GM19023 (cell line): Measurements from ENCODE around the gene C21orf58.

ENCODE experiments used
- ATAC-seq: cut with Tn5 transposase; IDR thresholded peaks from one replicate; pipeline ENCODE4 v1.9.1; 2021; ENCODE audit warnings: mild to moderate bottlenecking, moderate library complexity; ENCODE audit not compliant: unreplicated experiment

C21orf58 gene

GRCh38 chr21:46297338-46298271 lies 26.1 kb downstream of the C21orf58 start:
- no peak for ATAC-seq

DNA sequence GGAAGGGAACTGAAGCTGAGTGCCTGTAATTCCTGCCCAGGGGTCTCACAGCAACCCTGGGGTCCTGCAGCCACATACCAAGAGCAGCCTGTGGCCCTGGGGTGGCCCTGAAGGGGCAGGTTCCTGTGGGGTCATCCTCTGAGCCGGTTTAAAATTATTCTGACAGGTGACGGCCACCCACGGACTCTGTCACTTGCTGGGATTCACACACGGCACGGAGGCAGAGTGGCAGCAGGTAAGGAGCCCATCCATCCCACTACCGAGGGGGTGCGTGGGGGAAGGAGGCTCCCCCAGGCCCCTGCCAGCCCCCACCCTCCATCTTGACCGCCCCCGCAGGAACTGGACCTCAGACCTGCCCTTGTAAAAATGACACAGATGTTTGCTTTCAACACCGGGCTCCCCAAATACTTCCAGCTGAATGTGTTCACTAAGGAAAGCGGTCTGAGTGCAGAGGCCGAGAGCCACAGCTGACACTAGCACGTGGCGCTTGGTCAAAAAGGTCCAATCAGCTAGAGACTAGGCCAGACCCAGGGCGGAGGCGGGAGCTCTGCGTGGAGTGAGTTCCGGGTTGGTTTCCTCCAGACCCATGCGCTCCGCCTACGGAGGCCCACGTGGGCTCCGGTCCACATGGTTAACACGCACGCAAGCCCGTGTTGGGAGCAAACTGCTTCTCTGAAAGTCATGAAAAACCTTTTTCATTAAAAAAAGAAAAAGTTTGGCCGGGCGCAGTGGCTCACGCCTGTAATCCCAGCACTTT lies 27.5 kb downstream of the C21orf58 start:
- no peak for ATAC-seq

DNA sequence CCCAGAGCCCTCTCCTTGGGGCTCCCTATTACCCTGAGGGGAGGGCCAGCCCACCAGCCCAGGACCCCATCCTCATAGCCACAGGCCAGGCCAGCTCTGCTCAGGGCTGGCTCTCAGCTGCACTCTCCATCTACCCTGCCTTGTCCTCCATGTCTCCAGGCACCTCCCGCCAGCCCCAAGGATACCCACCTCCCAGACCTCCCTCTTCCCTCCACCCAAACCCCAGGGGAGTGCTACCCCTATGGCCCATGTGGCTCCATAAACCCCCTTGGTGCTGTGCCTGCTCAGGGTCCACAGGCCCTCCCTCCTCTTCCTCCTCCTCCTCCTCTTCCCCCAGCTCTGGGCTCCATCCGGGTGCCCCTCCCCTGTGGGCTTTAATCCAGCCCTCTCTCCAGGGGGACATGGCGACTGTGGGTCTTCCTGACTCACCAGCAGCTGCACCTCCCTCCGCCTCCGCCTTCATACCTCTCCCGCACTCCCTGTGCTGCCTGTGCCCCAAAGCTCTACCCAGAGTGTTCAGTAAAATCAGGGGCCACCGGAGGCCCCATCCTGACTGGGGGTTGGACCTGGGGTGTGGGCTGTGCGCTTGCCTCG lies 28.4 kb downstream of the C21orf58 start:
- ATAC-seq, result no peak

DNA sequence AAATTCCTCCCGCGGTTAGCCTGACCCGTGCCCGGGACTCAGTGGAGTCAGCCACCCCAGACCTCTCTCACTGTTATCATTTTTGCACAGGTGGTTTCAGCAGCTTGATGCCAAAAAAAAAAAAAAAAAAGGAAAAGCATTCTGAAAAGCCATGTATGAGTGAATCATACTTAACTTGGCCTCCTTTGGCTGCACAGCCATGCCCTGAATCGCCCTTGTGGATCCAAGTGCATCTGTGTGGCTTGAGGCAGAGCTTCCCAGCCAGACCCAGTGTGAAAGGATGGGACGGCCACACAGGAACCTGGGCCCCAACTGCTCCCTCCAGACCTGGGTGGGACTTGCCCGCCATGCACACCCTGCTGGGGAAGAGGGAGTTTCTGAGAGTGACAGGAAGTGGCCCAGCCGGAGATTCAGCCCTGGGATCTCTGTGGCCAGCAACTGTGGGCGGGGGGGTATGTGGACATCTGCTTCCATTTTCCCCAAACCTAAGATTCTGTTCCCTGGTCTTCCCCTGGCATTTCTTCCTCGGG lies 29.0 kb downstream of the C21orf58 start:
- ATAC-seq, result no peak

- ATAC-seq, result no peak
Measured at GRCh38 chr21:46291561-46291960, 32.1 kb downstream of the C21orf58 start.

DNA sequence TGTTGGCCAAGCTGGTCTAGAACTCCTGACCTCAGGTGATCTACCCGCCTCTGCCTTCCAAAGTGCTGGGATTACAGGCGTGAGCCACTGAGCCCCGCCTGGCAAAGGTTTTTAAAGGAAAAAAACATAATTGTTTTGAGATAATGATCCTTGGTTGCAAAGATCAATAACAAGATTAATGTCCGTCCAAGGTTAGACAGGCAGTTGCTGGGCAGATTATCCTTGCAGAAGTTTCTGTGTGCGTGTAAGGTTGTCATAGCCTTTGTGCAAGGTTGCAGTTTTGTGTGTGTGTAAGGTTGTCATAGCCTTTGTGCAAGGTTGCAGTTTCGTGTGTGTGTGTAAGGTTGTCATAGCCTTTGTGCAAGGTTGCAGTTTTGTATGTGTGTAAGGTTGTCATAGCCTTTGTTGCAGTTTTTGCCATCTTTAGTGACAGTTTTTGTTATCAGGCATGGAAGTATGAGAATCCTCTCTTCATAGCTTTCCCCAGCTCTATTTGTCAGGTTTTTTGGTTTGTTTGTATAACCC lies 34.0 kb downstream of the C21orf58 start:
- ATAC-seq, result no peak

DNA sequence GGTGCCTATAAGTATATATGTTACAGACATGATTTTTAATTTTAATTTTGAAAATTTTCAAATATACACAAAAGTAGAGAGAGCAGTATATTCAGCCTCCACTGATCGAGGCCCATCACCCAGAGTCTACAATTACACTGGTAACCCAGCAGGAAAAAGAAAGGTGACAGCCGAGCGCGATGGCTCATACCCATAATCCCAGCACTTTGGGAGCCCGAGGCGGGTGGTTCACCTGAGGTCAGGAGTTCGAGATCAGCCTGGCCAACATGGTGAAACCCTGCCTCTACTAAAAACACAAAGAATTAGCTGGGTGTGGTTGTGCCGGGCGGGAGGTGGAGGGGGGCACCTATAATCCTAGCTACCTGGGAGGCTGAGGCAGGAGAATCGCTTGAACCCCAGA lies 36.1 kb downstream of the C21orf58 start:
- no peak for ATAC-seq

- ATAC-seq, result no peak
Measured at GRCh38 chr21:46286648-46287002, 37.0 kb downstream of the C21orf58 start.

DNA sequence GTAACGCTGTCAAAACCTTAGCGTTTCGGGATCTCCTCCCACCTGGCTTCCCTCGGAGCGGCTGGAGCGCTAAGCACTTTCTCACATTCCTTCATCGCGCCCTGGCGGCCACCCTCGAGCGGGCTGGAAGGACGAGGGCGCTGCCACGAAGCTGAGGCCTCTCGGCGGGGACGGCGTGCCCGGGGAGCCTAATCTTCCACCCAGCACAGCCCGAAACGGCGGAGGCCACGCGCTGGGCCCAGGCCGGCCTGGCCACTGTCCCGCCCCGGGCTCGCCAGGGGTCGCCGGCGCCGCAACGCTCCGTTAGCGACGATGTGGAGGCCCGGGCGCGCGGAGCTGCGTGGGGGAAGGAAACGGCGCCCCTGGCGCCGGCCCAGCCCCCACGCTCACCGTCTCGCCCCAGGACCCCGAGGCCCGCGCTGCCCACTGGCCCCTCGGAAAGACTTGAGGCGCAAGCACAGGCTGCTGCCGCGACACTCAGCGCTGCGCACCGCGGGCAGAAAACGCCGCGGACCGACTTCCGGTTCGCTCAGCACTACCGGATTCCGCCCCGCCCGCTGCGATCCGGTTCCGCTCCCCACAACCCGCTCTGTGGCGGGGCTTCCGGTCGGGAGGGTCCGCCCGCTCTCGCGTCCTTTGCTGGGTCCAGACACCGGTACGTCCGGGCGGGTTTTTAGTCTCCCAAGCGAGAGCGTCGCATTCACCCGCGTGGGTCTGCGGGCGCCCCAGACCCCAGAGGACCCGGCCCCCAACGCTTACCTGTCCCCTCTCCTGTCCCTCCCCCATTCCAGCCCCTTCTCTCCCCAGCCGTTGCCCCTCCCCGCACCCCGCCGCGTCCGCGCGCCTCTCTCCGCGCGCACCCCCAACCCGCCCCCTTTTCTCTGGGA lies 37.7 kb downstream of the C21orf58 start, which contains the start of gene YBEY:
Gene YBEY, plus strand, starts transcription at position 582 of the 887 bp plus-strand sequence. CDS start 572 bp downstream, outside the sequence.
- peak; percentile 86 for ATAC-seq

DNA sequence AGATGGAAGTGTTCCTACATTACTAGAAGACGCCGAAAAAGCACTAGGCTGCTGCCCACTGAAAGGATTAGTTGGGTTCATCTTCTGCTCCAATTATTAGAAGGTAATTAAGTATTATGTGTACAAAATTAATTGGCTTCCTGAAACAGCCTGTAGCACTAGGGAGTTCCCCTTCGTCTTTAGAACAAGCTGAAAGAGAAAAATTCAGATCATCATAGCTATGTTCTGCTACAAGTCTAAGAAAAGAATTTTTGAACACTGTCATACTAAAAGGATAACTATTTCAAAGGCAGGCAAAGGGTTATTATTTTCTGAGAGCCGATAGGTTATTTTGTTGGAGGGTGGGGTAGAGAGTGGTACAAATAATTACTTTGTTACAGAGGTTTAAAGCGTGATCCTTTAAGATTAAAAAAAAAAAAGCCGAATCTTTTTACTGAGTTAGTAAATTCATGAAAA lies 38.4 kb downstream of the C21orf58 start, which contains the start of gene MCM3AP:
Gene MCM3AP, minus strand, starts transcription at position 406 of the 456 bp plus-strand sequence. Its CDS starts 325 bp downstream, at position 81.
- ATAC-seq, result no peak

- no peak for ATAC-seq
Measured at GRCh38 chr21:46284733-46285132, 38.9 kb downstream of the C21orf58 start.

DNA sequence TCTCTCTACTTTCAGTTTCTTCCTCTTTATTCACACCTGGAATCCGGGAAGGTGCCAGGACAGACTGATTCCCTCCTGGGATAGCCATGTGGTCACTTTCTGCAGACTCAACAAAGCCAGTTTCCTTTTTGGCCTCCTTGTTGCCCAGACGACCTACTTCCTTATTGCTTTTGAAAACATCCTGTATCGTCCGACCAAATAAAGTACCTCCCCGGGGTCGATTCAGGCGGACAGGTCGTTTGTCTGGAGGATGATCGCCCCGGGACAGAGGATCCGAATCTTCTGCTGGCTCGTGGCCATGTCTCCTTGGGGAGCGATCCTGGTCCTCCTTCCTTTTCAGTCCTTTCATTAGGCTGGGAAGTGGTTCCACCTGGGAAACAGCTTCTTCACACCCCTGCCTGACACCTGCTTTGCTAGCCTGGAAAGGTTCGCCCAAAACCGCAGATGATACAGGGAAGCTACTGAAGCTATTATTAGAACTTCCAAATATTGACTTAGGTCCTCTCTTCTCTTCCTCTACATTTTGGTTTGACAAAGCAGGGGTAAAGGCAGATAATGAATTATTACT lies 39.5 kb downstream of the C21orf58 start:
- ATAC-seq, result no peak

- no peak for ATAC-seq
Measured at GRCh38 chr21:46274797-46275390, 48.8 kb downstream of the C21orf58 start.

DNA sequence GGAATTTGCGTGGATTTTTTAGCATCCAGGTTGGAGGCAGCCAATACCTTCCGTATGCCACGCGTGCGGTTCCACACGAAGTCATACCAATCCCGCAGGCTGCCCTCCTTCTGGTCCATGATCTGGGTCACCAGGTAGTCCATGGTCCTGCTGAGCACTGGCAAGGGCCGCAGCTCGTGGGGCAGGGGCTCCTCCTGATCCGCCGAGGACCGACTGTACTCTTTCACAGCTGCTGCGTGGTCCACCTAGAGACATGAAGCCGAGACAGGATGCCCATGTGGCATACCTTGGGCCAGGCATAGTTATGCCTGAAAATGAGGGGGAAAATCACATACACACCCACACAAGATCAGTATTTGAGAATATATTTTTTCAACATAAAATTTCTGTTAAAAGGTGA lies 50.3 kb downstream of the C21orf58 start:
- no peak for ATAC-seq

DNA sequence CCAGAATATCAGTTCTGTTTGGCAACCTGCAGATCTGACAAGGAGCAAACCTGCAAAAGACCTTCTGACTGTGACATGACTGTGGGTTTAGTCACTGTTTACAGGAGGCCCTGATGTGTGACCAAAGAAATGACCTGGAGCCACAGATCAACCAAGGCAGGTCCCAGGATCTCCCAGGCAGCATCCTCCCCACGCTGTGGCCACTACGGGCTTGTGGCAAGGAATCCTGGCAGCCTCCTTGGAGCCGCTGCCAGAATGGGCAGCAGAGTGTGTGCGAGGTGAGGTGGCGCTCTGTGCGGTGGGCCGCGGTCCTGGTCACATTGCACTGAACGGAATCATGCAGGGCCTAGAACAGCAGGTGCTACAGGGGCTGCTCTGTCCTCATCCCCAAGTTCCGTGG lies 54.2 kb downstream of the C21orf58 start:
- ATAC-seq, result no peak

GRCh38 chr21:46268371-46268770 lies 55.3 kb downstream of the C21orf58 start:
- no peak for ATAC-seq

DNA sequence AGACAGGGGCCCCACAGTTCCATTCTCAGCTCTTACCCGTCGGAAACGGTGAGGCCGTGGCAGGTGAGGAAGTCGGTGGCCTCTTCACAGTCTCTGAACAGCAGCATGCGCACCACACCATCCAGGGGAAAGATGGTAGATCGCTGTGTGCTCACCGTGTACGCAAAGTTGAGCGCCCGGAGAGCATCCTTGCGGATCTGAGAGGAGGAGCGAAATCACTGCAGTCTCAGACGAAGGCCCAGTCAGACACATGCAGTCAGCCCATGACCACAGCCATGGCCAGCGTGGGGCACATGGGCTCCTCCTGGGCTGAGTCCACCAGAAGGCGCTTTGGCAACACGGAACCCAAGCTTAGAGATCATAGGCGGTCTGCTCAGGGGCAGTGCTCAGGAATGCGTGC lies 56.7 kb downstream of the C21orf58 start:
- no peak for ATAC-seq

DNA sequence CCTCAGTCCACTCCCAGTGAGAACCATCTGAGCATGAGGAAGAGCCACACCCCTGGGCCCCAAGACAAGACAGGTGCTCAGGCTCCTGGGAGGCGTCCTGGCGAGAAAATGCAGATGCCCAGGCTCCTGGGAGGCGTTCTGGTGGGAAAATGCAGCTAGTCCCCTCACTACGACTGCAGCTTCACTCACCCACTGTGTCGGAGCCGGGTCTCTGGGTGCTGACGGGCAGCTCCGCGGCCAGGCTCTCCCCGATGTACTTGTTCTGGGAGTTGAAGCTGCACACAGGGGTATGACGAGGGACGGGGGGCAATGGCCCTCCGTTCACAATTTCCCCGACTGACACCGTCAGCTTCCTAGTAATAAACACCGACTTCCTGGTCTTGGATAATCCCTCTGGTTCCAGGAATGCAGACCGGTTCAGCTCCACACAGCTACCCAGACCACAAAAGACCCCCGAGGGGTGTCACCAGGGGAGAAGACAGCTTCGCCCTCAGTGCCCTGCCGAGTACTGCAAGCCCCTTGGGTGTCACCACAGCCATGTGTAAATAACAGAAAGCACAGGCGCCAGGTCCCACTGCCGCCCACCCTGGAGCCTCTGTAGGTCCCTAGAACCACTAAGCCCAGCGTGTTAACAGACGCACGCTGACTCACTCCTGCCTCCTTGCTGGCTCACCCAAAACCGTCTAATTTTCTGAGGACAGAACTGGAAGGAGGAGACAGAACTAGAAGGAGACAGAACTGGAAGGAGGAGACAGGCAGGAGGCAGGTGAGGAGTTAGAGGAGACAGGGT lies 57.7 kb downstream of the C21orf58 start:
- no peak for ATAC-seq
